AML-193 (cell line): Measurements from ENCODE around the gene NFATC2.

Source experiments
- DNase-seq, 2 experiments: peaks; one replicate each; lab custom pipeline; 2025; lab: John Stamatoyannopoulos, UW

NFATC2 gene

GRCh38 chr20:51373713-51374455 is 168.6 kb downstream of the NFATC2 start:
- DNase-seq: no peak

DNA sequence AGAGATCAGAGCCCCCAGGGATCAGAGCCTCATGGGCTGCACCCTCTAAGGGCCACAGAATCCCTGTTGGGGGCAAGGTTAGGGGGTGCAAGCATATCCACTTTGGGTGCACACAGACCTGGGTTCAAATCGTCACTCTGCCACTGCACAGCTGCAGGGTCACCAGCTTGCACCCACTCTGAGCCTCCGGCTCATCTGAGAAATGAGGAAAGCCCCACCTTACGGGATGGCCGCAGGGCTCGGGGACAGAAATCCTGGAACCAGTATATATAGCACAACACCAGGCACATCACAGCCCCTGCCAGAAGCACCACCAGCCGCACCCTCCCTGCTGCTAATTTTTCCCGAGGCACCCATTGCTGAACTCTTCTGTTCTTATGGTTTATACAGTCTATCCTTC is 169.6 kb downstream of the NFATC2 start:
- no peak for DNase-seq

DNA sequence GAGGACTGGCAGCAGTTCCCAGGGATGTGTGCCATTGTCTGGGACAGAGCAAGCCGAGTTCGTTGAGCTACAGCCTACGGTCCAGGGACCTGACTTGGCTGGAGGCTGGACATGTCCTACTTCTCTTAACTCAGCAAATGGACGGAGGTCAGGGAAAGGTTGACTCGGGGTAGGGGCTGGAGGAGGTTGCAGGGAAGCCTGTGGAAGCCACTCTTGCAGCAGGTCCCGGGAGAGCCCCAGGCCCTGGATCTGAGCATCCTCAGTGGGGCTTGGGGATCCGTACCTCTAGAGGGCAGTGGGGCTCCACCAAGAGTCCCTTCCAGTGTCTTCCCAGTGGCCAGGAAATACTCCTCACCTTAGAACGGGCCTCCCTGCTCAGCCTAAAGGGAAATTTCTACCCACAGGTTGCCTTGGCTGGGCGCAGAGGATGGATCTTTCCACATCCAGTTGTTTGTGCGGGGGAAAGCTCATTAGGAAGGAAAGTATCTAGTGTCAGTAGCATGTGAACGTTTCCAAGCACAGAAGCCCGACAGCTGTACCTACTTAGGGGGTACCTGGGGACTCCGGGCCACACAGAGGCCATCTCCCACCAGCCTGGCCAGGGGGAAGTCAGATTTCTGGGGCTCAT is 170.2 kb downstream of the NFATC2 start:
- peak; percentile 10 to 25 for DNase-seq

- no peak for DNase-seq
These were observed 170.8 kb downstream of the NFATC2 start for GRCh38 chr20:51371720-51372119.

DNA sequence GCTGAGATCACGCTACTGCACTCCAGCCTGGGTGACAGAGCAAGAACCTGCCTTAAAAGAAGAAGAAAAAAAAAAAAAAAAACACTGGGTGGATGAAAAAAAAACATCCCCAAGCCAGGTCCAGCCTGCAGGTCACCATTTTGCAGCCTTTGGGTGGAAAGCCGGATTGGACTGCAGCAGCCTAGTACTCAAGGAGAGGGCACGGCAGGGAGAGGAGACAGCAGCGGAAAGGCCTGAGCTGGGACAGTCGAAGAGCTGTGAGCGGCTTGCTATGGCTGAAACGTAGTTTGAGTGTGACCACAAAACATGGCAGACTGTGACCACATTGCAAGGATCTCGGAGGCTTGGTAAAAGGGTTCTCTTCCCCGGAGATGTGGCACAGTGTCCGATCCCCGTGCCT is 173.0 kb downstream of the NFATC2 start:
- no peak for DNase-seq

DNA sequence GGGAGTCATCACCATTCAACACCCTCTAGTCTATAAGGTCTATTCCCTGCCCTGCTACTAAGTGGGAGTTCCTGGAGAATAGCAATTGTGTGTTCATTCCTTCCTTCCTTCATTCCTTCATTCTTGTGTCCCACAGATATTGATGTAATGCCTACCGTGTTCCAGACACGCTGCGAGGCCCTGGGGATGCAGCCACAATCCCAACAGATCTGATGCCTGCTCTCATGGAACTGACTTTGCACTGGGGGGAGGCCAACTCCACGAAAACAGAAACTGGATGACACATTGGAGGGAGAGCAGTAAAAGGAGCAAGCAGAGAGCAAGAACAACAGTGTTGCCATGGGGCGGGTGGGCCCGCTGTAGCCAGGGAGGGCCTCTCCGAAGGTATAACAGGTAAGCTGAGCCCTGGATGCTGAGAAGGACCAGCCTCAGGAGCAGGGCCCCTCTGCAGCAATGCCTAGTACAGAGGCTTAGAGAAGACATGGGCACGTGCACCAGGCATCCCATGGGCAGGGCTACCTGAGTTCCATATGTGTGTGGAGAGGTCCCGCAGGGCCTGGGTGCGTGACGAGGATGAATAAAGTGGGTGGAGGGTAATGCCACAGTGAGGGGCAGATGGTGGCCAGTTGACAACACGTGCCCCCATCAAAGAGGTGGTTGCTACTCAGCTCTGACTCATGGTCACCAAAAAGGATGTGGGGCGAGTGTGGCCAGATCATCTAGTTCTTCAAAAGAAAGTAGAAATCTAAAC is 173.9 kb downstream of the NFATC2 start:
- DNase-seq: no peak

GRCh38 chr20:51366155-51366886 is 176.2 kb downstream of the NFATC2 start:
- DNase-seq: no peak

DNA sequence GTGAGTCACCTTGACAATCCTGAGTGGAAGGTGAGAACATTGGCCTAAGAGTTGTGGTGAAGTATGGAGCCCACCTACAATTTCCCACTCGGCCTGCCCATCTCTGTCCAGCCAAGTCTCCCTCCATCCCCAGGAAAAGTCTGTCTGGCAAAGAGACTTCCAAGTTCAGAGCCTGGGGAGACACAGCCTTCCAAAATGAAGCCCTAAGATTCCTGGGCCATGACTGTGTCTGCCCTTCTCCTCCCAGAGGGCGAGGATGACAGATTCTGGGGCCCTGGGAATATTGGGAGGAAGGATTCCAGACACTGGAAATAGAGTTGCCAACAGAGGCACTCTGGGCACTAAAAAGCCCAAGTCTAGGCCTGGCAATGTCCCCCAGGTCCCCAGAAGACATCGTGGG is 176.8 kb downstream of the NFATC2 start:
- DNase-seq: no peak

GRCh38 chr20:51363813-51364212 is 178.7 kb downstream of the NFATC2 start:
- DNase-seq: no peak

DNA sequence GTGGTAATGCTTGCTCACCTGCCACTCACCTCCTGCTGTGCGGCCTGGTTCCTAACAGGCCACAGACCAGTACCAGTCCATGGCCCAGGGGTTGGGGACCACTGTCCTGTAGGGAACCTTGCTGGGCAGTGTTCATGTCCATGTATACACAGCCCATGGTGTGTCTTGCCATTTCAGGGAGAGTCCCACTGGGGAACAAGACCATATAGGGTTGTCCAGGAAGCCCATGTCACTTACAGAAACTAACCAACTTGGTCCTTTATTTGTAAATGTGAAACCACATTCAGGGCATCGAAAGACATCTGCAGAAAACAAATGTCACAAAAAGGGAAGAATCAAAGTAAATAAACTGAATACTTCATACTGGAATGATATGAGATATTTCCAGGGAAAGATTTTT is 179.1 kb downstream of the NFATC2 start:
- no peak for DNase-seq

DNA sequence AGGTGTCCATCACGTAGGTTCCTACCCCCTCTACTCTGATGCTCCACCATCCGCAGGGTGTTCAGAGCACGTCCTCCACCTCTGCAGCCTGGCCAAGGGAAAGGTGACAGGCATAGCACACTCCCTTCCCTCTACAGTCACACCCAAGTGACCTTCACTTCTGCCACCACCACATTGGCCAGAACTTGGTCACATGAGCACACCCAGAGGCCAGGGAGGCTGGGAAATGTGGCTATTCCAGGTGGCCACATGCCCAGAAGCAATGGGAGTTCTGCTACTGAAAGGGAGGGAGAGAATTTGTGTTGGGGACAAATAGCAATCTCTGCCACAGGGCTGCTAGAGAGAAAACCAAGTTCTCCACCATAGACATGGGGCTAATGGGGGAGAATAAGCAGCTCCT is 180.3 kb downstream of the NFATC2 start:
- no peak for DNase-seq

GRCh38 chr20:51361258-51361657 is 181.3 kb downstream of the NFATC2 start:
- no peak for DNase-seq

GRCh38 chr20:51360451-51361201 is 181.9 kb downstream of the NFATC2 start:
- DNase-seq: no peak

GRCh38 chr20:51359947-51360346 is 182.6 kb downstream of the NFATC2 start:
- no peak for DNase-seq

DNA sequence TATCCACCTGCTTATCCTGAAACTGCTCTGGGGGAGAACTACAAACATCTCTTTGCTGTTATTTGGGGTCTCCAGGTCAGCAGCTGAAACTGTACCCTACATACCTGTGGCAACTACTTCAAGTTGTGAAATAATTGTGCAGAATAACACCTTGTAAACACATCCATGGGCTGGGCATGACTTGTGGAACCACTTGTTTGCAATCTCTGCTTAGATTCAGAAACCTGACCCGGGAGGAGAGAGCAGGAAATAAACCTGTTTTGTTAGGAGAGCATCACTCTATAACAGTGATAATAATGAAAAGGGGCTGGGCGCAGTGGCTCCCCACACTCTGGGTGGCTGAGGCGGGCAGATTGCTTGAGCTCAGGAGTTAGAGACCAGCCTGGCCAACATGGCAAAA is 183.1 kb downstream of the NFATC2 start:
- DNase-seq: no peak

- DNase-seq: no peak
These were observed 184.3 kb downstream of the NFATC2 start for GRCh38 chr20:51358032-51358724.

DNA sequence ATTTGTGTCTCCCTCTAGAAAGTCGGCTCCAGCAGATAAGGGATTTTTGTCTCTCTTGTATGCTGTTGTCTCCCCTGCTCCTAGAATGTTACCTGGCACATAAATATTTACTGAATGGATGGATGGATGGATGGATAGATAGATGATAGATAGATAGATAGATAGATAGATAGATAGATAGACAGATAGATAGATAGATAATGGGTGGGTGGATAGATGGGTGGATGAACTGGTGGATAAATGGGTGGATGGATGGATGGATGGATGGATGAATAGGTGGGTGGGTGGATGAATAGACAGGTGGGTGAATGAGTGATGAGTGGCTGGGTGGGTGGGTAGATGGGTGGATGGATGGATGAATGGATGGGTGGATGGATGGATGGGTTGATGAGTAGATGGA is 185.0 kb downstream of the NFATC2 start:
- DNase-seq: no peak

- DNase-seq: no peak
These were observed 185.6 kb downstream of the NFATC2 start for GRCh38 chr20:51356871-51357270.

- no peak for DNase-seq
These were observed 187.7 kb downstream of the NFATC2 start for GRCh38 chr20:51354769-51355319.

DNA sequence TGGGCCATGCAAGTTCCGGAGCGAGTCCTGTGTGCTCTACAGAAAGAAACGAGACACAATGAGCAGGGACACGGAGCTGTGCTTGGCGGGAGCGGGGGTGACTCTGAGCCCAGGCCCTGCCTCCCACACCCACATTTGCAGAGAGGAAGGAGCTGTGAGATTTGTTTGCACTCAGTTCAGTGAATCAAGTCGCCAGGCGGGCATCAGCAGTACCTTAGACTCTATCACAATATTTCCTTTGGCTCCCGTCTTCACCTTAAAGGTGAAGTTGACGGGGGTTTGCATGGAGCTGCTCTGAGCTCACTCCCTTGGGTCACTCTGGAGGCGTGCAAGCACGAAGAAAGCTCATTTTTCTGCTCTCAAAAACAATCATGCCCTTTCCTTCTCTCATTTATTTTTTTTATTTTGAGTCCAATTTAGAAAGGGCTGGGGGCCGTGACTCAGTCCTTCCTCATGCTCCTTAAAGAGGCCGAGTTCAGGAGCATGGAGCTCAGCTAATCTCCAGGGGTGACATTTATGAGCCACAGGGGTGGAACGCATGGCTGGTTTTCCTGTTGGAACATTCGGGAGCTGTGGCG is 188.2 kb downstream of the NFATC2 start:
- DNase-seq: no peak
